ENCODE measurements around the gene ASPM.
"Not testable (repeated sequence)": the region's sequence is repeated elsewhere in the genome, so short reads cannot be mapped to it uniquely, and the experiment has no call there.

Gene ASPM

DNA sequence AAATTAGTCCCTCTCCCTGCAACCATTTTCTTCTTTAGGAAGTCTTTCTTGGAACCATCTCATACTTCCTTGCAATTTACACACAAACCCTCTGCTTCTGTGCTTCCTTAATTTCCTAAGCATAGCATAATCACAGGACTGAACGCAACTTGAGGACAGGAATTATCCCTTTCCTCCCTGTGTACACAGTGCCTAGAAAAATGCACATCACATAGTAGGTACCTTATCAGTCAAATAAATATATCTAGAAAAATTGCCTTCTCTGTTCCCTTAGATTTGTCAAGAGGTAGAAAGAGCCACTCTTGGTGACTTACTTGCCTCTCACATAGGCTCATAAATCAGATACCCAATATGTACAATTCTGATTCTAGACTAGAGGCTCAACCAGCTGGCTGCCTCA is 4.9 kb downstream of the ASPM start:
- DNase-seq, result no peak

- DNase-seq, result no peak
Observed at GRCh38 chr1:197140121-197140520, 6.3 kb downstream of the ASPM start.

DNA sequence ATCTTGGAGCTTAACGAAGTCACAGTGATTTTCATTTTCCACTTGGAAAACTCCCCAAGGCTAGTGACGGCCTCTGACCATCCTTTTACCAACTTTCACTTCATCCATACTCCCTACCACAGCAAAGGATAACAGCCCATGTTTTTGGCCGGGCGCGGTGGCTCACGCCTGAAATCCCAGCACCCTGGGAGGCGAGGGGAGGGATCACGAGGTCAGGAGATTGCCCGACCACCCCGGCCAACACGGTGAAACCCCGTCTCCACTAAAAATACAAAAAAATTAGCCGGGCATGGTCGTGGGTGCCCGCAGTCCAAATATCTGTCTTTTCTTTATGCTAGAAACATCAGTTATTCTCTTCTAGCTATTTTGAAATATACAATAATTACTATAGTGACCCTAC is 7.3 kb downstream of the ASPM start:
- DNase-seq, result no peak

- DNase-seq, result no peak
Observed at GRCh38 chr1:197137322-197137721, 9.1 kb downstream of the ASPM start.

GRCh38 chr1:197130677-197131304 is 15.7 kb downstream of the ASPM start:
- DNase-seq, result no peak

GRCh38 chr1:197129698-197130097 is 16.8 kb downstream of the ASPM start:
- DNase-seq, result no peak

- no peak for DNase-seq
Observed at GRCh38 chr1:197127246-197127912, 19.1 kb downstream of the ASPM start.

- no peak for DNase-seq
Observed at GRCh38 chr1:197126691-197127090, 19.8 kb downstream of the ASPM start.

DNA sequence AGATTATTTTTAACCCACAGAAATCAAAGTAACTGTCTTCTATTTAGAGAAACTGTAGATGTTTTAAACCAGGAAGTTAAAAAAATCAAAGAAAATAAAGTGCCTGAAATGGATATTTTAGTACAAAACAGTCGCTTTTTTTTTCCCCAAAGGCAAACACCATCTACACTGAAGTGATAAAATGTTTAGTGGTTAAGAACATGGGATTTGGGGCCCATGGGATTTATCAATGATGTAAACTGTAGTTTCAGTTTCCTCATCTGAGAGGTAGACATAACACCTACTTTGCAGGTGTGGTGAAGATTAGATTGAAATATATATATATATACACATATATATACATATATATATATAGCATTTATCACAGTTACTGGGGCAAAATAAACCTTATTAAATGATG is 22.1 kb downstream of the ASPM start:
- no peak for DNase-seq

GRCh38 chr1:197116156-197116555 is 30.3 kb downstream of the ASPM start:
- no peak for DNase-seq

GRCh38 chr1:197106869-197107268 is 39.6 kb downstream of the ASPM start:
- DNase-seq, result no peak

GRCh38 chr1:197103300-197103699 is 43.2 kb downstream of the ASPM start:
- no peak for DNase-seq

GRCh38 chr1:197101978-197102377 is 44.5 kb downstream of the ASPM start:
- DNase-seq, result no peak

- no peak for DNase-seq
Observed at GRCh38 chr1:197100677-197101076, 45.8 kb downstream of the ASPM start.

DNA sequence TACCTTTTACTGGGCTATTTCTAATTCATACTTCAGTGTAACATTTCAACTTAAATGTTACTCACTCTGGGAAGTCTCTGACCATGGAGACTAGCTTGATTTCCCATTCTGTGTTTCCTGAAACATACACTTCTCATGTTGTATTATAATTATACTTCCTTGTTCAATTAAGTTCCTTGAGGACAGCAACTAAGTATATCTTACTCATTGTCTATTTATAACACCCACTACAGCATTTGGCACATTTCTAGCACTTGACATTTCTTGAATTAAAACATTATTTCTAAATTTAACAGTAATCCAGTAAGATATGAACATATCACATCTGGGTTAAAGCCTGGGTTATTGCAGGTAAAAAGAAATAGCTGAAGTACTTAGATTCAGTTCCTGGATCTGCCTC is 47.0 kb downstream of the ASPM start:
- DNase-seq, result no peak

- DNase-seq, result not testable (repeated sequence)
Observed at GRCh38 chr1:197096971-197097370, 49.5 kb downstream of the ASPM start.

DNA sequence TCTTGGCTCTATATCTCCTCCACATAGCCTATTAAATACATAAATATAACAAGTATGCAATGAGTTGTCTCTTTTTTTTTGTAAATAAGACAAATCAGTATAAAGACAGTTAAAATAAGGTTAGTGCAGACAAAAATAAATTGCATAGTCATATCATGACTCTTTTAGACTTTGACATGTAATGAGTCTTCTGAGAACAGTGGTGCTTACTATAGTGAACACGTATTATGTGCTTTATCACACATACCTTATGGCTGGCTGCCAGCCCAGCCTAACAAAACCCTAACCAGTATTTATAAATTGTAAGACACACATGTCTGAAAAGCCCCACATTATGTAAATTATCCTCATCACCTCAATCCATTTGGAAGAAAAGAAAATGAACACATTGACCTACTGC is 50.3 kb downstream of the ASPM start:
- no peak for DNase-seq

DNA sequence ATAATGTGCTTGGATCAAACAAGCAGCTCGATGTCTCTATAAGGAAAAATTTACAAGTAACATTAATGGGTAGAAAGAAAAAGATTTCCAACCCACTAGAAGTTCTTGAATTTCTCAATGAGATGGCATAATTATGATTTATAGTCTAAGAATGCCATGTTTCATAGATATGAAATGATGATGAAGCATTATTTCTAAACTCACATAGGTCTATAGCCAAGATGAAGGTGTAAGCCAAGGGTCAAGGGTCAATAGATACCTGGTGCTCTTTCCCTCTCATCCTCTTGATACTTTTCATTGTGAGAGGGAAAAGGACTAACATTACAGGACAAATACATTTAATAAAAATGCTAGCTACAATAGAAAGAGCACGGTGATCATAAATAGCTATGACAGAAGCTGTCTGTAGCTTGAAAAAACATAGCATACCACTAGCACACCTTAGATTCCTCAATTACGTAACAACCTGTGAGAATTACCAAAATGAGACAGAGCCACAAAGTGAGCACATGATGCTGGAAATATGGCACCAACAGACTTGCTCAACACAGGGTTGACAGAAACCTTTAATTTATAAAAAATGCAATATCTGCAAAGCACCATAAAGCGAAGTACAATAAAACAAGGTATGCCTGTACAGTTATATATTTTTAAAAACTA is 53.1 kb downstream of the ASPM start:
- DNase-seq, result no peak

- no peak for DNase-seq
Observed at GRCh38 chr1:197092491-197093023, 53.9 kb downstream of the ASPM start.

DNA sequence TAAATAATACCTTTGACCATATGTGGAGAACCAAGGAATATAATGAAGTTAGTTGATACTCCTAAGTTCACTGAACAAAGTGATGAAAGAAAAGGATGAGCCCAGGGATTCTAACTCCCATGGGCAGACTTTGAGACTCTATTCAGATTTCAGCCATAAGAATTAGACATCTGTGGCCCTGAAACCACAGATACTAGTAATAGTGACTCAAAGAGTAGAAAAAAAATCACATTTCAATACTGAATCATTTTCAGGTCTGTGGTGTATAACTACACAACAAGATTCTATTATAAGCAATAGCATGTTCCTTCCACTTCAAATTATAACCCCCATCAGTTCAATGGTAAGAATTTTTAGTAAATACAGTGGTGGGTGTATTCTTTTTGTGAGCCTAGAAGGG is 63.0 kb downstream of the ASPM start:
- DNase-seq, result no peak

DNA sequence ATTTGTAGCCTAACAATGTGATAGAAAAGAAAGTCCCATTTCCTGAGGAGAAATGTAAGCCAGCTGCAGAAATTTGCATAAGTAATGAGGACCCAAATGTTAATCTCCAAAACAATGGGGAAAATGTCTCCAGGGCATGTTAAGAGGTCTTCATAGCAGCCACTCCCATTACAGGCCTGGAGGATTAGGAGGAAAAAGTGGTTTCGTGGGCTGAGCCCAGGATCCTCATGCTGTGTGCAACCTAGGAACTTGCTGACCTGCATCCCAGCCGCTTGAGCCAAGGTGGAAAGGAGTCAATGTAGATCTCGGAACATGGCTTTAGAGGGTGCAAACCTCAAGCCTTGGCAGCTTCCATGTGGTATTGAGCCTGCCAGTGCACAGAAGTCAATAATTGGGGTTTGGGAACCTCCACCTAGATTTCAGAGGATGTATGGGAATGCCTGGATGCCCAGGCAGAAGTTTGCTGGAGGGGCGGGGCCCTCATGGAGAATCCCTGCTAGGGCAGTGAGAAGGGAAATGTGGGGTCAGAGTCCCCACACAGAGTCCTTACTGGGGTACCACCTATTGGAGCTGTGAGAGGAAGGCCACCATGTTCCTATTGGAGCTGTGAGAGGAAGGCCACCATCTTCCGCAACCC is 65.2 kb downstream of the ASPM start:
- DNase-seq, result no peak

DNA sequence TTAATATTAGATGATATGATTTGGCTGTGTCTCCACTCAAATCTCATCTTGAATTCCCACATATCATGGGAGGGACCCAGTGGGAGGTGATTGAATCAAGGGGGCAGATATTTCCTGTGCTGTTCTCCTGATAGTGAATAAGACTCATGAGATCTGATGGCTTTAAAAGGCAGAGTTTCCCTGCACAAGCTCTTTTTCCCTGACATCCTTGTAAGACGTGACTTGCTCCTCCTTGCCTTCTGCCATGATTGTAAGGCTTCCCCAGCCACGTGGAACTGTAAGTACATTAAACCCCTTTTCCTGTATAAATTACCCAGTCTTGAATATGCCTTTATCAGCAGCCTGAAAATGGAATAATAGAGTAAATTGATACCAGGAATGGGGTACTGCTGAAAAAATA is 66.1 kb downstream of the ASPM start:
- no peak for DNase-seq

DNA sequence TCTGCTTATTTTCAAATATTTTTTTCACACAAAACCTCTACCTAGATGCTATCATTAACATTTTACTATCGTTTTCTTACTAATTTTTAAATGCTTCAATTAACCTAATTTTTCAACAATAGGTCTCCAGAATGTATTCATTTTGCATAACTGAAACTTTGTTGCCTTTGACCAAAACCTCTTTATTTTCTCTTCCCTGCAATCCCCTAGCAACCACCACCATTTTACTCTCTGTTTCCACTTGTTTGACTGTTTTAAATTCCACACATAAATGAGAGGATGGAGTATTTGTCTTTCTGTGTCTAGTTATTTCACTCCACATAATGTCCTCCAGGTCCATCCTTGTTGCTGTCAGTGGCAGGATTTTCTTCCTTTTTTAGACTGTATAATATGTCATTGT is 69.9 kb downstream of the ASPM start:
- no peak for DNase-seq

DNA sequence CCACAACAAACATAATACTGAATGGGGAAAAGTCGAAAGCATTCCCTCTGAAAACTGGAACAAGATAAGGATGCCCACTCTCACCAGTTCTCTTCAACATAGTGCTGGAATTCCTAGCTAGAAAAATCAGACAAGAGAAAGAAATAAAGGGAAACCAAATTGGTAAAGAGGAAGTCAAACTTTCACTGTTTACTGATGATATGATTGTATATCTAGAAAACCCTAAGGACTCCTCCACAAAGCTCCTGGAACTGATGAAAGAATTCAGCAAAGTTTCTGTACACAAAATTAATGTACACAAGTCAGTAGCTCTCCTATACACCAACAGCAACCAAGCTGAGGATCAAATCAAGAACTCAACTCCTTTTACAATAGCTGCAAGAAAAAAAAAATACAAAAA is 72.5 kb downstream of the ASPM start:
- no peak for DNase-seq
